ENCODE data around the gene DENND2C.

The DENND2C gene

DNA sequence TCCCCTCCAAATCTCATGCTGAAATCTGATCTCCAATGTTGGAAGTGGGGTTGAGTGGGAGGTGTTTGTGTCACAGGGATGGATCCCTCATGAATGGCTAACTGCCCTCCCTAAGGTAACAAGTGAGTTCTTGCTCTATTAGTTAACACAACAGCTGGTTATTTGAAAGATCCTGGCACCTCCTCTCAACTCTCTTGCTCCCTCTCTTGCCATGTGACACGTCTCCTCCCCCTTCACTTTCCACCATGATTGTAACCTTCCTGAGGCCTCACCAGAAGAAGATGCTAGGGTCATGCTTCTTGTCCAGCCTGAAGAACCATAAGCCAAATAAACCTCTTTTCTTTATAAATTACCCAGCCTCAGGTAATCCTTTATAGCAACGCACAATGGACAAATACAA lies 28.5 kb downstream of the DENND2C start:
- ATAC-seq (ENCODE audit: insufficient read depth, low read depth) (no peak), DNase-seq (no peak)
- H3K36me3 ChIP-seq (ENCODE audit: insufficient read depth, low read length), result no peaks in the 10 kb centered on the region
- H3K4me3 ChIP-seq (ENCODE audit: low read depth in 1 of 2, low read length in 2 of 2), result no peak overlapping the region
- H3K79me2 ChIP-seq (ENCODE audit: insufficient read depth, low read length), result no peaks in the 10 kb centered on the region
- TF ChIP-seq EZH2 (IDR thresholded peaks at IDR 0.05; ENCODE audit: borderline replicate concordance, low read depth, low read length, severe bottlenecking) (no peak), CTCF (IDR thresholded peaks at IDR 0.05; ENCODE audit: borderline replicate concordance, extremely low read depth, low read length, poor library complexity, severe bottlenecking) (no peak)
- H3K9me3 ChIP-seq (ENCODE audit: insufficient read depth, low read length, severe bottlenecking), result no peaks in the 10 kb centered on the region
- H4K20me1 ChIP-seq (ENCODE audit: insufficient read depth, low read length), result no peaks in the 10 kb centered on the region
- H3K4me2 ChIP-seq (ENCODE audit: insufficient read depth, low read length), result no peak overlapping the region
- H3K9ac ChIP-seq (ENCODE audit: low read depth, low read length), result no peak overlapping the region
- H2AFZ ChIP-seq (ENCODE audit: low read depth, low read length), result no peak overlapping the region
- peaks cover 26% of the 10 kb centered on the region for H3K27me3 ChIP-seq (ENCODE audit: insufficient read depth, low read length, poor library complexity)
- no peak overlapping the region for H3K27ac ChIP-seq (ENCODE audit: low read length)
- H3K4me1 ChIP-seq (ENCODE audit: insufficient read depth, low read length), result no peaks in the 10 kb centered on the region

DNA sequence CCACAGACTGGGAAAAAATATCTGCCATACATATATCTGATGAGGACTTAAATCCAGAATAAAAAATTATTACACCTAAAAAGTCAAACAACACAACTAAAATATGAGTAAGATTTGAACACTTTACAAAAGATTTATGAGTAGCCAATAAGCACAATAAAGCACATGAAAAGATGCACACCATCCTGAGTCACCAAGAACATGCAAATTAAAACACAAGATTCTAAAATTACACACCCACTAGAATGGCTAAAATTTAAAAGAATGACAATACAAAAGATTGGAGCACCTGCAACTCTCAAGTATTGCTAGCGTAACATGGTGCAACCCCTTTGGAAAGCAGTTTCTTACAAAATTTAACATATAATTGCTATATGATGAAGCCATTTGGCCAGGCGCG lies 30.9 kb downstream of the DENND2C start:
- ATAC-seq (ENCODE audit: insufficient read depth, low read depth), result no peak
- no peak for DNase-seq
- Histone ChIP-seq H4K20me1 (ENCODE audit: insufficient read depth, low read length) (no peaks in the 10 kb centered on the region), H3K79me2 (ENCODE audit: insufficient read depth, low read length) (no peaks in the 10 kb centered on the region), H3K4me1 (ENCODE audit: insufficient read depth, low read length) (no peaks in the 10 kb centered on the region), H3K27me3 (ENCODE audit: insufficient read depth, low read length, poor library complexity) (peaks cover 19% of the 10 kb centered on the region), H3K9me3 (ENCODE audit: insufficient read depth, low read length, severe bottlenecking) (no peaks in the 10 kb centered on the region), H3K9ac (ENCODE audit: low read depth, low read length) (no peak overlapping the region), H3K4me2 (ENCODE audit: insufficient read depth, low read length) (no peak overlapping the region), H3K27ac (ENCODE audit: low read length) (no peak overlapping the region), H3K36me3 (ENCODE audit: insufficient read depth, low read length) (no peaks in the 10 kb centered on the region), H2AFZ (ENCODE audit: low read depth, low read length) (no peak overlapping the region), H3K4me3 (ENCODE audit: low read depth in 1 of 2, low read length in 2 of 2) (no peak overlapping the region)
- no peak for TF ChIP-seq CTCF (IDR thresholded peaks at IDR 0.05; ENCODE audit: borderline replicate concordance, extremely low read depth, low read length, poor library complexity, severe bottlenecking)
- TF ChIP-seq EZH2 (IDR thresholded peaks at IDR 0.05; ENCODE audit: borderline replicate concordance, low read depth, low read length, severe bottlenecking), result no peak

DNA sequence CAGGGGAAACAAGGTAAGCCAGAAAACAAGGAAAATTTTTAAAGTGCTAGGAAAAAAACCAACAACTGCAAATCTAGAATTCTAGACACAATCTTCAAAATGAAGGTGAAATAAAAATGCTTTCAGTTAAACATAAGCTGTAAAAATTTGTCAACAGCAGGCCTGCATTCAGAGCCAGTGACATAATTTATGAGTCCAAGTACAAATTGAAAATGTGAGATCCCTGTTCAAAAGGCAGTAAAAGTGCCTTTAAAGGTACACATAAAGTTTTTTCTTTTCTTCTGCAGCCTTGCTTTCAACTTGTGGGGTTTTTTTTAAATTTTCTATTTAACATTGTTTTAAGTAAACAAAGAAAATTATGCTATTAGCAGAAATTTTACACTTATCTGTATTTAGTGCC lies 37.4 kb downstream of the DENND2C start:
- Histone ChIP-seq H3K4me3 (ENCODE audit: low read depth in 1 of 2, low read length in 2 of 2) (no peak overlapping the region), H2AFZ (ENCODE audit: low read depth, low read length) (no peak overlapping the region), H3K4me2 (ENCODE audit: insufficient read depth, low read length) (no peak overlapping the region), H3K27me3 (ENCODE audit: insufficient read depth, low read length, poor library complexity) (no peaks in the 10 kb centered on the region), H3K79me2 (ENCODE audit: insufficient read depth, low read length) (no peaks in the 10 kb centered on the region), H3K9me3 (ENCODE audit: insufficient read depth, low read length, severe bottlenecking) (no peaks in the 10 kb centered on the region), H4K20me1 (ENCODE audit: insufficient read depth, low read length) (no peaks in the 10 kb centered on the region), H3K9ac (ENCODE audit: low read depth, low read length) (no peak overlapping the region), H3K27ac (ENCODE audit: low read length) (no peak overlapping the region), H3K36me3 (ENCODE audit: insufficient read depth, low read length) (no peaks in the 10 kb centered on the region), H3K4me1 (ENCODE audit: insufficient read depth, low read length) (no peaks in the 10 kb centered on the region)
- DNase-seq, result no peak
- ATAC-seq (ENCODE audit: insufficient read depth, low read depth), result no peak
- no peak for TF ChIP-seq EZH2 (IDR thresholded peaks at IDR 0.05; ENCODE audit: borderline replicate concordance, low read depth, low read length, severe bottlenecking)
- no peak for TF ChIP-seq CTCF (IDR thresholded peaks at IDR 0.05; ENCODE audit: borderline replicate concordance, extremely low read depth, low read length, poor library complexity, severe bottlenecking)

GRCh38 chr1:114627107-114627506 lies 42.7 kb downstream of the DENND2C start:
- DNase-seq (no peak), ATAC-seq (ENCODE audit: insufficient read depth, low read depth) (no peak)
- Histone ChIP-seq H3K79me2 (ENCODE audit: insufficient read depth, low read length) (no peaks in the 10 kb centered on the region), H2AFZ (ENCODE audit: low read depth, low read length) (no peak overlapping the region), H3K27me3 (ENCODE audit: insufficient read depth, low read length, poor library complexity) (no peaks in the 10 kb centered on the region), H3K27ac (ENCODE audit: low read length) (no peak overlapping the region), H4K20me1 (ENCODE audit: insufficient read depth, low read length) (no peaks in the 10 kb centered on the region), H3K4me1 (ENCODE audit: insufficient read depth, low read length) (no peaks in the 10 kb centered on the region), H3K4me2 (ENCODE audit: insufficient read depth, low read length) (no peak overlapping the region), H3K36me3 (ENCODE audit: insufficient read depth, low read length) (no peaks in the 10 kb centered on the region), H3K9me3 (ENCODE audit: insufficient read depth, low read length, severe bottlenecking) (no peaks in the 10 kb centered on the region), H3K4me3 (ENCODE audit: low read depth in 1 of 2, low read length in 2 of 2) (no peak overlapping the region), H3K9ac (ENCODE audit: low read depth, low read length) (no peak overlapping the region)
- TF ChIP-seq CTCF (IDR thresholded peaks at IDR 0.05; ENCODE audit: borderline replicate concordance, extremely low read depth, low read length, poor library complexity, severe bottlenecking), result no peak
- TF ChIP-seq EZH2 (IDR thresholded peaks at IDR 0.05; ENCODE audit: borderline replicate concordance, low read depth, low read length, severe bottlenecking), result no peak

Data from DND-41 (cell line).